SK-N-SH (cell line): ENCODE data around the gene GXYLT2. TPM values are rescaled to one million over a fixed set of nuclear protein-coding genes. Genes with fewer than 3 reads are reported as not detected.

Experiments used
- CTCF ChIA-PET: fragments of 300-600, 350-600 bp; formaldehyde crosslinking; extraction: SDS; loops from one replicate; lab custom pipeline; 2021; lab: Yijun Ruan, JAX
- POLR2A ChIA-PET: fragments of 350-600 bp; sonication (Branson Sonifier 250); formaldehyde crosslinking; extraction: SDS; loops from one replicate; lab custom pipeline; 2020; ENCODE audit warnings: antibody characterized with exemption, inconsistent platforms; lab: Yijun Ruan, JAX
- DNase-seq: peaks from one replicate; pipeline ENCODE4 v3.0.0; 2012
- H2AFZ ChIP-seq: fragments of 200-600 bp; sonication (generic); 2 replicates; pipeline ENCODE4 v1.8.1; 2016; ENCODE audit warnings: antibody characterized with exemption, mild to moderate bottlenecking, low read depth
- H3F3A ChIP-seq: fragments of 200-600 bp; sonication (generic); replicated peaks from 2 replicates; pipeline ENCODE3; 2016; ENCODE audit warnings: antibody characterized with exemption, mild to moderate bottlenecking; ENCODE audit not compliant: insufficient read depth
- H3K27ac ChIP-seq, 2 experiments: fragments of 200-500 bp in 1 of 2; fragments of 200-600 bp in 1 of 2; sonication (Bioruptor generic) in 1 of 2; sonication (generic), shearing (Covaris generic) in 1 of 2; 2 replicates each; pipeline versions ENCODE4 v1.5.1 to v1.6.1; 2014 to 2016; ENCODE audit warnings: low read depth in 2 of 2, inconsistent platforms in 1 of 2, low read length in 1 of 2, mild to moderate bottlenecking in 1 of 2, mixed read lengths in 1 of 2
- H3K27me3 ChIP-seq: fragments of 200-600 bp; sonication (generic), shearing (Covaris generic); 2 replicates; pipeline ENCODE4 v1.6.1; 2016; ENCODE audit warnings: mixed run types; ENCODE audit not compliant: insufficient read depth
- H3K36me3 ChIP-seq, 2 experiments: fragments of 200-500 bp in 1 of 2; fragments of 200-600 bp in 1 of 2; sonication (Bioruptor generic) in 1 of 2; sonication (generic) in 1 of 2; replicated peaks in 1 of 2; 2 replicates each; pipeline versions ENCODE3 to v1.5.1; 2014 to 2016; ENCODE audit warnings: low read length in 1 of 2, mild to moderate bottlenecking in 1 of 2; ENCODE audit not compliant: insufficient read depth in 2 of 2, control insufficient read depth in 1 of 2
- H3K4me1 ChIP-seq, 2 experiments: fragments of 200-500 bp in 1 of 2; fragments of 200-600 bp in 1 of 2; sonication (Bioruptor generic) in 1 of 2; sonication (generic), shearing (Covaris generic) in 1 of 2; 2 replicates each; pipeline versions ENCODE4 v1.5.1 to v1.6.1; 2014 to 2016; ENCODE audit warnings: low read depth in 1 of 2, low read length in 1 of 2, mixed run types in 1 of 2; ENCODE audit not compliant: insufficient read depth in 2 of 2, control insufficient read depth in 1 of 2
- H3K4me2 ChIP-seq: fragments of 200-600 bp; sonication (generic), shearing (Covaris generic); 2 replicates; pipeline ENCODE4 v1.6.1; 2017; ENCODE audit warnings: mixed run types
- H3K4me3 ChIP-seq, 2 experiments: fragments of 200-500 bp in 1 of 2; fragments of 200-600 bp in 1 of 2; sonication (Bioruptor generic) in 1 of 2; sonication (generic), shearing (Covaris generic) in 1 of 2; 2 replicates each; pipeline versions ENCODE4 v1.5.1 to v1.8.1; 2014 to 2016; ENCODE audit warnings: low read depth in 2 of 2, inconsistent platforms in 1 of 2, low read length in 1 of 2, mild to moderate bottlenecking in 1 of 2, mixed read lengths in 1 of 2, moderate library complexity in 1 of 2
- H3K79me2 ChIP-seq: fragments of 200-600 bp; sonication (generic); 2 replicates; pipeline ENCODE4 v1.8.1; 2017; ENCODE audit warnings: mild to moderate bottlenecking; ENCODE audit not compliant: insufficient read depth
- H3K9ac ChIP-seq: fragments of 200-600 bp; sonication (generic); 2 replicates; pipeline ENCODE4 v1.6.1; 2017; ENCODE audit warnings: mixed run types
- H3K9me2 ChIP-seq: fragments of 200-600 bp; sonication (generic); 2 replicates; pipeline ENCODE4 v1.6.1; 2017; ENCODE audit warnings: mixed run types
- H3K9me3 ChIP-seq: fragments of 200-600 bp; sonication (generic); 2 replicates; pipeline ENCODE4 v1.6.1; 2017; ENCODE audit warnings: mixed run types, mild to moderate bottlenecking, moderate library complexity
- H4K20me1 ChIP-seq: fragments of 200-600 bp; sonication (generic); 2 replicates; pipeline ENCODE4 v1.6.1; 2017; ENCODE audit warnings: mild to moderate bottlenecking, mixed run types; ENCODE audit not compliant: insufficient read depth
- CHD2 ChIP-seq: fragments of 150-350 bp; IDR thresholded peaks from 2 replicates; pipeline ENCODE4 v1.6.1; 2018; ENCODE audit warnings: low read length; ENCODE audit not compliant: partially characterized antibody
- CTCF ChIP-seq: fragments of 200-600 bp; sonication (generic); IDR thresholded peaks from 2 replicates; pipeline ENCODE4 v1.6.1; 2017; ENCODE audit warnings: antibody characterized with exemption, mild to moderate bottlenecking, moderate library complexity
- EZH2phosphoT487 ChIP-seq: fragments of 200-600 bp; sonication (generic); IDR thresholded peaks from 2 replicates; pipeline ENCODE4 v1.6.1; 2017; ENCODE audit warnings: low read depth, mixed run types, mild to moderate bottlenecking, antibody characterized with exemption, moderate library complexity, borderline replicate concordance
- FOSL2 ChIP-seq: IDR thresholded peaks from 2 replicates; pipeline ENCODE4 v1.4.0; 2012; ENCODE audit warnings: low read depth, mild to moderate bottlenecking, moderate library complexity, borderline replicate concordance
- FOXJ3 ChIP-seq: sonication (generic); formaldehyde crosslinking; IDR thresholded peaks from 2 replicates; pipeline ENCODE4 v1.5.1; 2020; ENCODE audit warnings: mild to moderate bottlenecking, missing genetic modification reagents
- FOXM1 ChIP-seq: IDR thresholded peaks from 2 replicates; pipeline ENCODE4 v1.4.0; 2012; ENCODE audit warnings: low read depth, mild to moderate bottlenecking
- GABPA ChIP-seq: IDR thresholded peaks from 2 replicates; pipeline ENCODE4 v1.4.0; 2012; ENCODE audit warnings: low read depth, mild to moderate bottlenecking
- GATA2 ChIP-seq: sonication (generic); formaldehyde crosslinking; IDR thresholded peaks from 2 replicates; pipeline ENCODE4 v1.5.0; 2020; ENCODE audit warnings: mild to moderate bottlenecking, missing genetic modification reagents
- IRF3 ChIP-seq: fragments of 150-350 bp; IDR thresholded peaks from 2 replicates; pipeline ENCODE4 v1.6.1; 2016; ENCODE audit warnings: mild to moderate bottlenecking, low read depth, low read length
- MAX ChIP-seq: IDR thresholded peaks from 2 replicates; pipeline ENCODE4 v1.4.0; 2012; ENCODE audit warnings: low read depth
- MEF2A ChIP-seq: IDR thresholded peaks from 2 replicates; pipeline ENCODE4 v1.4.0; 2012; ENCODE audit warnings: low read depth, borderline replicate concordance
- MXI1 ChIP-seq: IDR thresholded peaks from 2 replicates; pipeline ENCODE4 v1.6.1; 2012; ENCODE audit warnings: mild to moderate bottlenecking, low read depth, low read length, improper control_type of control experiment
- NFIC ChIP-seq: IDR thresholded peaks from 2 replicates; pipeline ENCODE4 v1.4.0; 2012; ENCODE audit warnings: borderline replicate concordance
- NRF1 ChIP-seq: IDR thresholded peaks from 2 replicates; pipeline ENCODE4 v1.6.1; 2012; ENCODE audit warnings: low read depth, mild to moderate bottlenecking, low read length
- POLR2AphosphoS5 ChIP-seq: IDR thresholded peaks from 2 replicates; pipeline ENCODE4 v1.6.1; 2012; ENCODE audit warnings: low read depth, low read length
- RAD21 ChIP-seq: IDR thresholded peaks from 2 replicates; pipeline ENCODE4 v1.6.1; 2012; ENCODE audit warnings: mild to moderate bottlenecking, low read length
- RCOR1 ChIP-seq: fragments of 150-350 bp; IDR thresholded peaks from 2 replicates; pipeline ENCODE4 v1.6.1; 2017; ENCODE audit warnings: antibody characterized with exemption, low read length
- RFX5 ChIP-seq: IDR thresholded peaks from 2 replicates; pipeline ENCODE4 v1.6.1; 2012; ENCODE audit warnings: mild to moderate bottlenecking, improper control_type of control experiment, low read length
- RXRA ChIP-seq: IDR thresholded peaks from 2 replicates; pipeline ENCODE4 v1.4.0; 2012; ENCODE audit warnings: low read depth, mild to moderate bottlenecking, borderline replicate concordance
- SIN3A ChIP-seq: IDR thresholded peaks from 2 replicates; pipeline ENCODE4 v1.6.1; 2012; ENCODE audit warnings: low read depth, mild to moderate bottlenecking, low read length, moderate library complexity, borderline replicate concordance
- TAF1 ChIP-seq: IDR thresholded peaks from 2 replicates; pipeline ENCODE4 v1.6.1; 2012; ENCODE audit warnings: low read depth, mild to moderate bottlenecking, low read length, moderate library complexity, borderline replicate concordance
- TEAD4 ChIP-seq: IDR thresholded peaks from 2 replicates; pipeline ENCODE4 v1.4.0; 2012; ENCODE audit warnings: mild to moderate bottlenecking, borderline replicate concordance; ENCODE audit not compliant: insufficient read depth
- USF1 ChIP-seq: IDR thresholded peaks from 2 replicates; pipeline ENCODE4 v1.4.0; 2012; ENCODE audit warnings: low read depth, borderline replicate concordance
- ZBTB33 ChIP-seq: IDR thresholded peaks from 2 replicates; pipeline ENCODE4 v1.4.0; 2012; ENCODE audit warnings: low read depth, borderline replicate concordance
- WGBS: methylation state at CpG from one replicate; pipeline ENCODE4 v1.1.6; 2017; ENCODE audit warnings: low lambda C conversion rate; 5-methylcytosine and 5-hydroxymethylcytosine counted together
- polyA plus RNA-seq, 3 experiments: library from polyadenylated mRNA; depleted of rRNA; stranded (reverse); fragments of >200 nt; gene quantifications; 2 replicates each; pipeline ENCODE4 v1.2.3, GENCODE V29; 2012

GXYLT2 gene
- polyA plus RNA-seq, 1 of the 3 experiments (the other 2 are of a cell fraction) = 9.1 TPM

GRCh38 chr3:72847751-72848702, 39.8 kb upstream of the GXYLT2 start, which contains the start of gene SHQ1:
Gene SHQ1 (minus strand): TSS chr3:72848445. CDS start chr3:72848340, 105 bp downstream.
- Histone ChIP-seq H3K79me2 (peaks cover 46% of the 10 kb centered on the region), H3K4me1 (peaks cover 8 to 12% of the 10 kb centered on the region in 2 experiments; a peak in 3 of 4 replicates), H3K9me2 (no peaks in the 10 kb centered on the region), H3K27me3 (no peaks in the 10 kb centered on the region), H3K36me3 (no peaks in the 10 kb centered on the region), H3K9me3 (no peaks in the 10 kb centered on the region), H2AFZ (peak within 1 kb of the TSS; percentile 97), H3K4me2 (peak within 1 kb of the TSS; percentile 97), H3K9ac (peak within 1 kb of the TSS; percentile 77), H3K4me3 (peak within 1 kb of the TSS; percentile 94 to 97), H3F3A (peaks cover 12% of the 10 kb centered on the region), H4K20me1 (peaks cover 10% of the 10 kb centered on the region; the same call in 1 of the 2 replicates), H3K27ac (peak within 1 kb of the TSS; percentile 73 to 77)
- ChIA-PET POLR2A (no interaction called here), CTCF (interaction anchor here (0.8 to 5.4 kb wide), 7 partner anchors 26 to 973 kb away, joined by 3 to 55 read pairs (median 5); partner anchors contain the start of gene GXYLT2)
- WGBS = under 1% methylated on average over 52 of the region's 86 CpGs
- DNase-seq = peak; percentile 93
- TF ChIP-seq RXRA = no peak
- no peak for TF ChIP-seq TEAD4
- peak; percentile 99 for TF ChIP-seq SIN3A
- TF ChIP-seq GABPA = peak; percentile 97
- no peak for TF ChIP-seq GATA2 (CRISPR knock-in tag)
- no peak for TF ChIP-seq FOXJ3
- no peak for TF ChIP-seq ZBTB33
- TF ChIP-seq MEF2A = no peak
- TF ChIP-seq TAF1 = peak; percentile 63
- TF ChIP-seq MXI1 = peak; percentile 99
- no peak; the same call in 1 of the 2 replicates for TF ChIP-seq RFX5
- no peak for TF ChIP-seq RCOR1
- TF ChIP-seq POLR2AphosphoS5 = peak; percentile 75
- no peak for TF ChIP-seq USF1
- no peak for TF ChIP-seq IRF3
- TF ChIP-seq CTCF = no peak
- TF ChIP-seq CHD2 = peak; percentile 68
- no peak for TF ChIP-seq FOXM1
- TF ChIP-seq FOSL2 = no peak
- TF ChIP-seq EZH2phosphoT487 = no peak
- peak; percentile 96 for TF ChIP-seq MAX
- TF ChIP-seq NFIC = no peak
- TF ChIP-seq NRF1 = peak; percentile 37; the same call in 1 of the 2 replicates
- TF ChIP-seq RAD21 = no peak
